Measurements from ENCODE around the gene UFSP2.
"Not testable (repeated sequence)": the region's sequence is repeated elsewhere in the genome, so short reads cannot be mapped to it uniquely, and the experiment has no call there.

UFSP2 gene

DNA sequence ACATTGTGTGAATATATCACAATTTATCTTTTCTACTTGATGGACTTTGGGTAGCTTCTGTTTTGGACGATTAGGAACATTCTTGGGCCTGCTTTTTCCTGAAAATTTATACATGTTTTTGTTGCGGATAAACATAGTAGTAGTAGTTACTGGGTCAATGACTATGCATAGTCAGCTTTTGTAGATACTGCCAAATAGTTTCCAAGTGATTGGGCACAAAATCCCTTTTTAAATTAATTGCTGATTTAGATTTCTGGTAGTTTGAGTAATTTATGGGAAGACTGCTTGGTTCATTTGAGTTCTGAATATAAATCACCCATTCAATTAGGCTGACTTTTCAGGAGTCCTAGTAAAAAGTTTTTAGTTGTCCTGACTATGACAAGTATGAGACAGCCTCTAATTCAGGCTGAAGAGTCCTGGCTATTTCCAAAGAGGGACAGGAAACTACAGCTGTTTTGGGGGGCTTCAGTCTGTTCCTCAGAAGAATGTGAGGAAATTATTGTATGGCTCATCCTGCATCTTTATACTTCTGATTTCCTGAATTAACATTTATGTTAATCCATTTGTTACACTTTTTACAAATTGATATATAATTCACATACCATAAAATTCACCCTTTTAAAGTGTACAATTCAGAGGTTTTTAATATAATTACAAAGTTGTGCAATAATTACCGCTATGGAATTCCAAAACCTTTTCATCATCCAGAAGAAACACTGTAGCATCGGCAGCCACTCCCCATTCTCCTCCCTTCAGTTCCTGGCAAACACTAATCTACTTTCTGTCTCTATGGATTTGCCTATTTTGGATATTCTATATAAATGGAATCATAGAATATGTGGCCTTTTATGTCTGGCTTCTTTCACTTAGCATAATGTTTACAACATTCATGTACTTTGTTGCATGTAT, 44.2 kb downstream of the UFSP2 start:
- no peak for DNase-seq

DNA sequence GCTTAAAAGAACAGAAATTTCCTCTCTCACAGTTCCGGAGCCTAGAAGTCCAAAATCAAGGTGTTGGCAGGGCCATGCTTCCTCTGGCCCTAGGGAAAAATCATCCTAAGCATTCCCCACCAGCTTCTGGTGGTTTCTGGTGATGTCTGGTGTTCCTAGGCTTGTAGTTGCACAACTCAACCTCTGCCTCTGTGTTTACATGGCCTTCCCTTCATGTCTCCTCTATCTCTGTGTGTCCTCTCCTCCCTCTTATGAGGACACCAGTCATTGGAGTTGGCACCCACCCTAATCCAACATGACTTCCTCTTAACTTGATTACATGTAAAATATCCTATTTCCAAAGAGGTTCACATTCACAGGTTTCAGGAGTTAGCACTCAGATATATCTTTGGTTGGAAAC, 45.4 kb downstream of the UFSP2 start:
- no peak for DNase-seq

DNA sequence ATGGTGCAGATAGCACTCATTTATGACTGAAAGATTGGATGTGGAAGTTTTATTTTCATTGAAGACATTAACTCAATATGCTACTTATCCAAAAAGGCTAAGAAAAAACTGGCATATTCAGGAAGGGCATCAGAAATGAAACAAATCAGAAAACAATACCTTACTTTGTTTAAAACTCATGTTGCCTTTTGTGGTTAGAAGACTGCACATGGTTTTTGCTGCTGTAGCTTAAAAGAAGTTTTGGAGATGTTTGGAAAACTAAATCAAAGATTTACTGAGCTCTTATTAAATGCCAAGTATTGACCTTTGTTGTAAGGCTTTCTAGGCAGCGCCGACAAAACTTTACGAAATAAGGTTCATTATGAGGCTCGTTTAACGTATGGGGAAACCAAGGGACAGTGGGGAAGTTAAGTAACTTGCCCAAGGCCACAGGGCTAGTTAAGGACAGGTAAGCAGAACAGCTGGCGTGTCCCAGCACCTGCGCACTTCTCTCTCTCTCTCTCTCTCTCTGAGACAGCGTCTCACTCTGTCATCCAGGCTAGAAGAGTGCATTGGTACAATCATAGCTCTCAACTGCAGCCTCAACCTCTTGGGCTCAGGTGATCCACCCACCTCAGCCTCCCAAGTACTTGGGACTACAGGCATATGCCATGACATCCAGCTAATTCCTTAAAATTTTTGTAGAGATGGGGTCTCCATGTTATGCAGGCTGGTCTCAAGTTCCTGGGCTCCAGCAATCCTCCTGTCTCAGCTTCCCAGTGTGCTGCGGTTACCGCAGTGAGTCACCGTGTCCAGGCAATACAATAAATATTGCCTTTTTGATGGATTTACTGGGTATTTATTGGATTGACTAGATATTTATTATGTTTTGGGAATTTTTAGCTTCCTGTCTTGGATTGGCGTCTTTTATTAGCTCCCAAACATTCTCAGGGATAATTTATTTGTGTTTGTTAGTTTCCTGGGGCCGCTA, 46.2 kb downstream of the UFSP2 start:
- DNase-seq, result no peak

DNA sequence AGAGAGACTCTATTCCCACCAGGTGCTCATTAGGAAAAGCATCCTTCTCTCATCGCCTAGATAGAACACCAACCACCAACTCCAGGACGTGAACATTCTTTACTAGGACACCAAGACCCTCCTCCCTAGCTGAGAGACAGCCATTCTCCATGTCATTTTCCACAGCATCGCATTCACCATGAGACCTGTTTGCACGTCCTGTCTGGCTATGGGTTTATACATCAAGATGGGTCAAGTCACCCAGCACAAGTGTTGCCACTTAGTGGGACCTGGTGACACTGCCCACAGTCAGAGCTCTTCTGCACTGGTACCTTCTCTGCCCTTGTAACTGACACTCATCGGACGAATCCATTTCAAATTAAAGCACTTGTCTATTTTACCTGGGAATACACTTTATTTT, 47.5 kb downstream of the UFSP2 start:
- DNase-seq, result no peak

DNA sequence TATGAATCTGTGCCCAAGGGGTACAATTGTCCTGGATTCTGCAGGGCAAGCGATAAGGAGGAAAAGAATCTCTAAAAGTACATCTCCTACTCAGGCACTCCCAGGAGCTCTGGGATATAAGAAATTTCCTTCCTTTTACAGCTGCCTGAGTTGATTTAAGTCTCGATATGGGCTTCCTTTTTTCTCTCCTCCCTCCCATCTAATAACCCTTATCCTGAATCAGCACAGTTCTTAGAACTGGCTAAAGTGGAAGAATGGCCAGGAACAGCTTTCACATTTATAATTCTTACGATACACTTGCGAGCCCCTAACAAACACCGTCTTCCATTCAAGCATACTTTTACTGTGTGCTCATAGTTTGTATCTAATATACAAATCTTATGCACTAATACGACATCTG, 51.2 kb downstream of the UFSP2 start:
- DNase-seq, result no peak

DNA sequence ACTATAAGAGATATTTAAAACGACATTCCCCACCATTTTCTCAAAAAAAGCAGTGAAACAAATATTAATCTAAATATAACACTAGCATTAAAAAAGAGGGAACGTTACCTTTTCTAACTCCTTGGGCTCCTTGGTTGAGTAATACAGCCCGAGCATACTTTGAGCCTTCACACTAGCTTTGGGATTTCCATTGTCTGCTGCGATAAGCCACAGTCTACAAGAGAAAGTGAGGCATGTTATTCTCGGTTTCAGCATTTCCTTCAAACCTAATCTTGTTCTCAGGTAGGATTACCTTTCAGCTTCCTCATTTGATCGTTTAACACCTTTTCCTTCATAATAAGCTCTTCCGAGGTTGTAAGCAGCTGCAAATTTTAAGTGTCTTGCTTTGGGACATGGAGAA, 51.7 kb downstream of the UFSP2 start:
- no peak for DNase-seq

DNA sequence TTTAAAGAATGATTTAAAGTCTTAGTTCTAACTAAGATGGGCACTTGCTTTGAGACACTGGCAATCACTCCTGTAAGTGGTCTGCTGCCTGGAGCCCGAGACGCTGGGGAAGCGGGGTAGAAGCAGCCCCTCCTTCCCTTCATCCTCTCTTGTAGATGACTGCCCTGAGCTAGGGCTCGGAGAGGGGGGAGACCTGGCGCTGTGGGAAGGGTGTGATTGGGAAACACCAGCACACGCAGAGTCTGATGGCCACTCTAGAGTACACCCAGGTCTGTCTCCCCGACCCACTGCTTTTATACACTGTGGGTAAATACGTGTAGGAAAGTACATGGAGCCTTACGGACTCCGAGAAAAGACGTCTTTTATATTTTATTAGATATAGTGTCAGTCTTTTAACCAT, 54.1 kb downstream of the UFSP2 start:
- no peak for DNase-seq

DNA sequence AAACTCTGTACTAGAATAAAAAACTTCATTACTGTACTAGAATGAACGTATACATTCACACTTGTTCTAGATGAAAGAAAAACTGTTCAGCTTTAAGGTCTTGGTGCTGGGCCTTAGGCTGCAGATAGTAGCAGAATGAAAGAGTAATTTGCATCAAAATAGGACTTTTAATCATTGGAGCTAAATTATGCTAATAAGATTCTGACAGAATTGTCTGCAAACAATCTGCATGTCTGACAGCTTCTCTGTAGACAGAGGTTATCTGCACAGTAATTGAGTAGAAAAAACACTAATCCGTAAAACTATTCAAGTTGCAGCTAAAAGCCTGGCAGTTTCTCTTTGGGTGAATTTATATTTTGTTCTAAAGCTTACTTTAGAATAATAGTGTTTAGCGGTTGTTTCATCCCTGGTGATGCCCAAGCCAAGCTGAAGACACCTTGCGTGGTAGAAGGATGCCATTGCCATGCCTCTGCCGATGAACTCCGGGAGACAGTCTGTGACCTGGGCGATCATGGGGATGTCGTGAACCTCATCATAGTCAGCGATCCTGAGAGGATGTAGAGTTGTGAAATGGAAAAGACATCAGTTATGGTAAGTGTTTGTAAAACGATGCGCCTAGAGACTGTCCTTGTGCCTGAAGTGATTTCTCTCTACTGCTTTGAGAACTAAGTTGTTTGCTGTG, 55.4 kb downstream of the UFSP2 start:
- no peak for DNase-seq

DNA sequence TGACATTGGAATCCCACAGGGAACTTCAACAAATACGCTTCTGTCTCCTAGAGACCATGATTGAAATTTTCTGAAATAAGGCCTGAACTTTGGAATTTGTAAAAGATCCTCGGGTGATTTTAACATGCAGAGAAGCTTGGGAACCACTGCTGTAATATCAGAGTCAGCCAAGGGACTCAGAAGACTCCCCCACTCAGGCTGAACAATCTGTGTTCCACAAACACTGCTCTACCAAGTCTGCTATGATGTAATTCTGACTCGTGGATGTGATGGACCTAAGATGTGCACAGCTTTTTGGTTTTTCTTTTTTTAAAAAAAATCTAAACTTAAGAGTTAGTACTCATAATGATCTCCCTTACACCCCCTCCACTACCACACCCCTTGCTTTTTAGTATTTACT, 56.0 kb downstream of the UFSP2 start:
- no peak for DNase-seq

- DNase-seq, result no peak
Measured at GRCh38 chr4:185364886-185365285, 60.9 kb downstream of the UFSP2 start.

GRCh38 chr4:185363251-185363650, 62.5 kb downstream of the UFSP2 start:
- no peak for DNase-seq

- DNase-seq, result not testable (repeated sequence)
Measured at GRCh38 chr4:185362570-185362969, 63.2 kb downstream of the UFSP2 start.

- DNase-seq, result no peak
Measured at GRCh38 chr4:185361872-185362271, 63.9 kb downstream of the UFSP2 start.

- no peak for DNase-seq
Measured at GRCh38 chr4:185359767-185360446, 65.9 kb downstream of the UFSP2 start.

DNA sequence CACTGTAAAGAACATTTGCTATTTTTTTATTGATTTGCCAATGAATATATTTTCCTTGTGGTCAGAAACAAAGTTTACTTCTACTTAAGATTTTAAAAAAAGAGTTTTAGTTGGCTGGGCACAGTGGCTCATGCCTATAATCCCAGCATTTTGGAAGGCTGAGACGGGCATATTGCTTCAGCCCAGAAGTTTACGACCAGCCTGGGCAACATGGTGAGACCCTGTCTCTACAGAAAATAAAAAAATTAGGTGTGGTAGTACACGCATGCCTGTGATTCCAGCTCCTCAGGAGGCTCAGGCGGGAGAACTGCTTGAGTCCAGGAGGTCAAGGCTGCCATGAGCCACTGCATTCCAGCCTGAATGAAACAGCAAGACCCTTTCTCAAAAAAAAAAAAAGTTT, 66.8 kb downstream of the UFSP2 start:
- DNase-seq, result no peak

- DNase-seq, result no peak
Measured at GRCh38 chr4:185358514-185358913, 67.2 kb downstream of the UFSP2 start.

GRCh38 chr4:185357733-185358440, 67.9 kb downstream of the UFSP2 start:
- no peak for DNase-seq

GRCh38 chr4:185357211-185357610, 68.6 kb downstream of the UFSP2 start:
- no peak for DNase-seq

DNA sequence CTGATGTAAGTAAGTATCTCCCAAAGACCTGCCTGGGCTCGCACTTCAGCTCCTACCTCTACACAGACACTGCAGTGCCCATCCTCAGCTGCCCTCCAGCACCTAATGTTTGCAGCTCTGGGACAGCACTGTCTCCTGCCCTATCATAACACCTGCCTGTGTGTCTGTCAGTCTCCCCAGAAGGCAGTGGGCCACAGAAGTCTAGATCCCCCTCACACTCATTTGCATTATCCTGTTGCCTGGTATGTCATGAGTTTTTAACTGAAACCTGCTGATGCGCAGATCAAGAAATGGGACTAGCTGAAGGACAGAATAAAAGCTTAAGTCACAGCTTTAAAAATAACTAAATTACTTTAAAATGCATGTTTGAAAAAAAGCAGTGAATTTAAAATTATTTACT, 73.0 kb downstream of the UFSP2 start:
- DNase-seq, result no peak

DNA sequence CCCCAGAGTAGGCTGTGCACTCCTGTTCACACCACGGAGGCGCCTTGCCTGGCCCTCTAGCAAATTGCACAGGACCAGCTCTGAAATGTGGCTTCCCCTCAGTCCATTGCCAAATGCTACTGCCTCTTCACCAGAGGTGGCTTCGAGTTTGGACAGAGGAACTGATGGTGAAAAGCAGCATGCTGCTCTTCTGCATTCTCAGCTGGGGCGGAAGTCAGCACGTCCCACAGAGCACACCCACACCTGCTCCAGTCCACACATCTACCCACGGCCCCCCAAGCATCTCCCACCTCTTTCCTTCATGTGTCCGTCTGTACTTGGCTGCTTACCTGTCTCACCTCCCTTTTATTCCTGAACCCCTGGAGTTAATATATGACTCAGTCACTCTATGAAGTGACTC, 73.6 kb downstream of the UFSP2 start:
- no peak for DNase-seq

DNA sequence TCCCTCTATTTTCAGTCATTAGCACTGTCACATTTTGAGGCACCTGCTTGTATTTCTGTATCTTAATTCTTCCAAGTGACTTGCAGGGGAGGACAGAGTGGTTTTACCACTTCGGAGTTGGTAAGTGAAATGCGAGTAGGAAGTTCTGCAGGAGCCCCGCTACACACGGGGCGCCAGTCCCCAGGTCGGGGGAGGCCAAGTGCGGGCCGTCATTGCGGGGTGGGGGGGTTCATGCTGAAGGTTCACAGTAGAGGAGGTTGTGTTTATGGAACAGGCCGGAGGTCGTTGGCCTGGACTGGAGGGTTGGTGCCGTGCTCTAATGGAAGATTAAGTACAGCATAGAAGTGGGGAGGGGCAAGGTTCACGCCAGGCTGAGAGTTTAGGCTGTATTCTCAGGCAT, 74.1 kb downstream of the UFSP2 start:
- no peak for DNase-seq

Data from effector CD4-positive, alpha-beta T cell (primary cell).